GM21360 (cell line): ENCODE data around the gene SPTLC2.
"Not testable (repeated sequence)": the region's sequence is repeated elsewhere in the genome, so short reads cannot be mapped to it uniquely, and the experiment has no call there.

ENCODE experiments used
- ATAC-seq: cut with Tn5 transposase; IDR thresholded peaks from one replicate; pipeline ENCODE4 v1.9.1; 2021; ENCODE audit warnings: mild to moderate bottlenecking, moderate library complexity; ENCODE audit not compliant: unreplicated experiment

Gene SPTLC2, protein sequence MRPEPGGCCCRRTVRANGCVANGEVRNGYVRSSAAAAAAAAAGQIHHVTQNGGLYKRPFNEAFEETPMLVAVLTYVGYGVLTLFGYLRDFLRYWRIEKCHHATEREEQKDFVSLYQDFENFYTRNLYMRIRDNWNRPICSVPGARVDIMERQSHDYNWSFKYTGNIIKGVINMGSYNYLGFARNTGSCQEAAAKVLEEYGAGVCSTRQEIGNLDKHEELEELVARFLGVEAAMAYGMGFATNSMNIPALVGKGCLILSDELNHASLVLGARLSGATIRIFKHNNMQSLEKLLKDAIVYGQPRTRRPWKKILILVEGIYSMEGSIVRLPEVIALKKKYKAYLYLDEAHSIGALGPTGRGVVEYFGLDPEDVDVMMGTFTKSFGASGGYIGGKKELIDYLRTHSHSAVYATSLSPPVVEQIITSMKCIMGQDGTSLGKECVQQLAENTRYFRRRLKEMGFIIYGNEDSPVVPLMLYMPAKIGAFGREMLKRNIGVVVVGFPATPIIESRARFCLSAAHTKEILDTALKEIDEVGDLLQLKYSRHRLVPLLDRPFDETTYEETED

DNA sequence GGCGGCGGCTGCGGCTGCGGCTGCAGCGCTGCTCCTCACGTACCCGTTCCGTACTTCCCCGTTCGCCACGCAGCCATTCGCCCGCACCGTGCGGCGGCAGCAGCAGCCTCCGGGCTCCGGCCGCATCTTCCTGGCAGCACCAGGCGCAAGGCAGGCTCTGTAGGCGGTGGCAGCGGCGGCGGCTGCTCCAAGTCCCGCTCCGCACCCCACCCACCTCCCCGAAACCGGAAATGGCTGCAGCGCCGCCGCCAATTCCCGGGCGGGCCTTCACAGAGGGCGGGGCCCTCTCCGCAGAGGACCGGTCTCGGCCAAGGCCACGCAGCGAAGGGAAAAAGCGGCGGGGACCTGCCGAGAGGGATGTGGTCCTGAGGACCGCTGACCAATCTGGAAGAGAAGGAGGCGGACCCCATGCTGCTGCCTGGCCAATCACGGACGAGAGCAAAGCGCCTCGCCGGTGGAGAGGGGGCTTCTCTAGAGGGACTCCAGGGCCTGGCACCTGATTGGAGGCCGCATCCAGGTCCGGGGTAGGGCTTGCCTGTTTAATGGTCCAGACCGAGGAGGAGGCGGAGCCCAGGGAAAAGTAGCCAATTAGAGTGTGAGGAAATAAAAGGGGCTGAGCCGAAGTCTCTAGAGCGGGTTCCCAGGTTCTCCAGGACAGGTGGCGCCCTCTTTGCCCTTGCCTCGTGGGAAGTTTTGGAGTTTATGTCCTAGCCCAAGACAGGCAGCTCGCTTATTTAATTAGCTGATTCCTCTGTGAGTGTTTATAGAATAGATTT is at the start of gene SPTLC2:
SPTLC2 (minus strand) TSS at position 184 of the 776 bp plus-strand sequence; CDS start at position 126, 58 bp downstream.
- peak; percentile 95 for ATAC-seq

DNA sequence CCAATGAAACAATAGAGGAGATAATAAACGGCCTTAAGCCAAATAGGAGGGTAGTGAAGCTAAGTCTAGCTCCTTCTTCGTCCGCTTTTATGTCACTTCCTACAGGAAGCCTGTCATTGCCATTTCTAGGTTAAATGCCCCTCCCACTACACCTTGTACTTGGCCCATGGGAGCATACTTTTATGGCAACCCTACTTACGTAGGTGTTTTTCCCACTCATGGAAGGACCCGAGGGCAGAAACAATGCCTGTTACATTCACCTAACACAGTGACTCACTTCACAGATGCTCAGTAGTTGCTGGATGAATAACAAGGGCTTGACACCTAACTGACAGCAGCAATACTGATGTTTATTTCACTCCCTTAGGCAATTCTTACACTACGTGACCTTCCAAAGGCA is 46.9 kb upstream of the SPTLC2 start:
- ATAC-seq, result no peak

- ATAC-seq, result not testable (repeated sequence)
Observed at GRCh38 chr14:77661562-77661961, 45.1 kb upstream of the SPTLC2 start.

DNA sequence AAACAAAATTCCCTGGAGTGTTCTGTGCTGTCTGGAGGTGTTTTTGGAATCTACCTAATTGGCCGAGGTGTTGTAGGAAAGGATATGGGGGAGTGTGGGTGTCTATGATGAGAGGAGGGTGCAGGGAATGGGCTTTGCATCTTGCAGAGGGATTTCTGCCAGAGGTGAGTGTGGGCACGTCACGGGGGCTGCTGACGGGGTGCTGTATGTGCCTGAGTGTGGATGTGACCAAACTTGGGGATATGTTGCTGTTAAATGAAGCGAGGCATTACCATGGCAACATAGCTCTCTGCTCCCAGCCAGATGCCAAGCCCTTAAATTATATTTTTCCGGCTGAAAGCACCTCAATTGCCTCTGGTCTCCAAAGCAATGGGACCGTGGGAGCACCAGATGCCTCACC is 44.3 kb upstream of the SPTLC2 start:
- no peak for ATAC-seq

DNA sequence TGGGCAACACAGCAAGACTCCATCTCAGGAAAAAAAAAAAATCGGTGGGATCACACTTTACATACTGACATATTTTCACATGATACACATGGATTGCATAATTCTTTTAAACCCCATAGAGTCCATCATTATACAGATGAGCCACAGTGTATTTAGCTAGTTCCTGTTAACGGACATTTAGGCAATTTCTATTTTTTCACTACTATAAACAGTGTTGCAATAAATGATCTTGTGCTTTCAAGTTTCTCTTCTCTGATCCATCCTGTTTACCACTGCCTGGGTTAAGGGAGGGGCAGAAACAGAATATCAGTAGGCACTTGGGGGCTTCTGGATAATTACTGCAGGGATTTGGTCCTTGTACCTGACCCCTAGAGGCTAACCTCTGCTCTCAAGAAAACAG is 43.4 kb upstream of the SPTLC2 start:
- ATAC-seq, result no peak

DNA sequence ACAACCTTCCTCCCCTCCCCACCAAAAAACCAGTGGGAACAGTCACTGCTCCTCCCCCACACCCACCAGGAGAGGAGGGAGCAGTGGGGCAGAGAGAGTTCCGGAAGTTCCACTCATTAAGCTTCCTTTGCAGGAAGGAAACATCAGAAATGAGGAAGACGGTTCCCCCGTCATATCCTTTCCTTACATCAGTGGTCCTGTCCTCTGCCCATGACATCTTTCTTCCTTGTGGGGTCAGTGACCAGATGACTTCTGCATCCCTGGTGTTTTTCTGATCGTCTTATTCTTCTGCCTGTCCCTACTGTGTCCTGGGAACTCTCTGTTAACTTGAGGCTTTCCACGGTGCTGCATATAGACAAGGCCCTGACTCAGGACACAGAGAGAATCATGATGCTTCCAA is 40.8 kb upstream of the SPTLC2 start:
- ATAC-seq, result no peak

DNA sequence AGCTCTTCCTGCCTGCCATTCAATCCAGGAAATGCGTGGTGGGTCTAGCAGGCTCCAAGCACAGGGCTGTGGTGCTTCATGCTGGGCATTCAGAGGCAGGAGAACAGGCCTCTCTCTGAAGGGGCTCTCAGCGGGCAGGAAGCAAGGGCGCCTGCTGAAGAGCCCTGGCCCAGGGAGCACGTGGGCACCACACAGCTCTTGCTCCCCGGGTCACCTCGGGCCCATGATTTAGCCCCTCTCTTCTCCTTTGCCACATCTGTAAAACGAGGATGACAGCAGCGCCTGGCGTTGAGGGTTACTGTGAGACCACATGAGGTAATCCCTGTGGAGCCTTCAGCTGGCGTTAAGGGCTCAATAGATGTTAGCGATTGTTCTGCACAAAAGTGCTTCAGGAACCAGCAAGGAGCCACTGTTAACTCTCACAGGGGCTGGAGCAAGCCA is 37.6 kb upstream of the SPTLC2 start:
- no peak for ATAC-seq

DNA sequence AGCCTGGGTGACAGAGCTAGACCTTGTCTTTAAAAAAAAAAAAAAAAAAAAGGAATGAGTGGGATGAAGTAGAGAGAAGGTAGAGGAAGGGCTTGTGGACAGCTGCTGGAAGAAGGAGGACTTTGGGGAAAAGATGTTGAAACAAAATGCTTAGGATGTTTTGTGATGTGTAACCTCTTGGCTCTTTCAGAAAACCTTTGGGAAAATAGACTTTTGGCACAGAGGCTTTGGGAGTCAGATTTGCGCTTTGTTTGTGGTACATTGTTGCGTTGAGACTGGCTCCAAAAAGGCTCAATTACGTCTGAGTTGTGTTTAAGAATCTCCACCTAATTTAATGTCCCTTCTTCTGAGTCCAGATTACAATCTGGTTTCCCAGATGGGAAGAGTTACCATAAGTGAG is 32.9 kb upstream of the SPTLC2 start:
- ATAC-seq, result no peak

DNA sequence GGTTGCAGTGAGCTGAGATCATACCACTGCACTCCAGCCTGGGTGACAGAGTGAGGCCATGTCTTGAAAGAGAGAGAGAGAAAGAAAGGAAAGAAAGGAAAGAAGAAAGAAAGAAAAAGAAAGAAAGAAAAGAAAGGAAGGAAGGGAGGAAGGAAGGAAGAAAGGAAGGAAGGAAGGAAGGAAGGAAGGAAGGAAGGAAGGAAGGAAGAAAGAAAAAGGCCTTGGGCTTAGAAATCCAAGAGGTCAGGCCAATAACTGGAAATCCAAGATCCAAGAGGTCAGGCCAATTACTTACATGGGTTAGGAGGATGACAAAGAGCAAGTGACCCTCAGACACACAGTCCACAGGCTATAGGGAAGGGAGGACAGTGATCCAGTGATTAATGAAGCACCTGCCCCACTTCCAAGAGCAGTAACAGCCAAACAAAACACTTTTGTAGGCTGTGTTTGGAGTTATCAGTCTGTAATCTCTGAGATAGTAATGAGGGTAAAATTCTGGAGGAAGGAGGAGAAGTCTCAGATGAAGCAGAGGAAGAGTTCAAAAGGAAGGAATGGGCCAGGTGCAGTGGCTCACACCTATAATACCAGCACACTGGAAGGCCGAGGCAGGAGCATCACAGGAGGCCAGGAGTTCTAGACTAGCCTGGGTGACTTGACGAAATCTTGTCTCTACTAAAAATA is 32.2 kb upstream of the SPTLC2 start:
- ATAC-seq, result no peak

DNA sequence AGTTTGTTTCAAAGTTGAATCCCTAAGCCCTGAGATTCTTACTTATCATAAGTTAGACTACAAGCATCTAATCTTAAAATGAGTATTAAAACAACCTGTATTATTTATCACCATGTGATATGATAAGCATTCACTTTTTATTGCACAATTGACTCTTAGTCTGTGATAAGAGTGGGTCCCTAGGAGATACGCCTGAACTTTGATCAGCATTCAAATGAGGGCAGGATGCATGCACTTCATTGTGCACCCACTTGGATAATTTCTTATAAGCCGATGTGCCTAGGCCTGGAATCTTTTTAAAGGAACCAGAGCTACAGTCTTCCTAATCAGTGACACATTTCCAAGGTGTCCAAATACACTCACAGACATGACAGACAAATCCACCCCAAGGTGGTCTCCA is 31.4 kb upstream of the SPTLC2 start:
- ATAC-seq, result no peak

GRCh38 chr14:77646907-77647306 is 30.5 kb upstream of the SPTLC2 start:
- no peak for ATAC-seq

DNA sequence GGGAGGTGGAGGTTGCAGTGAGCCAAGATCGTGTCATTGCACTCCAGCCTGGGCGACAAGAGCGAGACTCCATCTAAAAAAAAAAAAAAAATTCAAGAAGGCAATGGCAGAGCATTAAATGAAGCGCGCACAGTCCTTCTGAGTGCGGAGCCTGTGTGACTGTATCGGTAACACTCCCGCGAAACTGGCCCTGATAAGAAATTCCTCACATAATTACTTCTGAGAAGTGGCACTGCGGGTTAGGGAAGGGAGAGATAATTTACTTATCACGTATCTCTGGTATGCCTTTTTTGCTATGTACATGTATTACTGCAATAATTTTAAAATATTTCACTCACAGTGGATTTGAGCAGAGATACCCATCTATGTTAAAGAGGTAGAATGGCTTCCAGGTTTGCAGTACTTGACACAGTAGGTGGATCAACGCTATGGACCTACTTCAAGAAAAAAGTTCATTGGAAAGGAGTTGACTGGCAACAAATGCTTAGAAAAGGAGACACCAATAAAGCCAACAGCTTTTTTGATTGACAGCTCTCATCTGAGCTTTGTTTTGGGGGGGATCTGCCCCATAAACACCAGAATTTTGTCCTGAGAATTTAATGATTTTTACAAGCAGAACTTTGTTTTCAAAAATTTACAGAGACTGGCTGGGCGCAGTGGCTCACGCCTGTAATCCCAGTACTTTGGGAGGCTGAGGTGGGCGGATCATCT is 29.2 kb upstream of the SPTLC2 start:
- ATAC-seq, result no peak

DNA sequence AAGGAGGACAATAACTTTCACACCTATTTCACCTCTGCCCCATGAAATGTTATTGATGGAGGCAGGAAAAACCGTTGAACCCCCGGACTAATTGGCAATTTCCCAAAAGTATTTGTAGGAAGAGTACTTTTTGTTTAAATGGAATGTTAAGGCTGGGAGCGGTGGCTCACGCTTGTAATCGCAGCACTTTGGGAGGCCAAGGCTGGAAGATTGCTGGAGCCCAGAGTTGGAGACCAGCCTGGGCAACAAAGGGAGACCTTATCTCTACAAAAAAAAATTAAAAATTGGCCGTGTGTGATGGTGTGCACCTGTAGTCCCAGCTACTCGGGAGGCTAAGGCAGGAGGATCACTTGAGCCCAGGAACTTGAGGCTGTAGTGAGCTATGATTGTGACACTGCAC is 26.0 kb upstream of the SPTLC2 start:
- ATAC-seq, result no peak

GRCh38 chr14:77641534-77642341 is 25.3 kb upstream of the SPTLC2 start:
- no peak for ATAC-seq

DNA sequence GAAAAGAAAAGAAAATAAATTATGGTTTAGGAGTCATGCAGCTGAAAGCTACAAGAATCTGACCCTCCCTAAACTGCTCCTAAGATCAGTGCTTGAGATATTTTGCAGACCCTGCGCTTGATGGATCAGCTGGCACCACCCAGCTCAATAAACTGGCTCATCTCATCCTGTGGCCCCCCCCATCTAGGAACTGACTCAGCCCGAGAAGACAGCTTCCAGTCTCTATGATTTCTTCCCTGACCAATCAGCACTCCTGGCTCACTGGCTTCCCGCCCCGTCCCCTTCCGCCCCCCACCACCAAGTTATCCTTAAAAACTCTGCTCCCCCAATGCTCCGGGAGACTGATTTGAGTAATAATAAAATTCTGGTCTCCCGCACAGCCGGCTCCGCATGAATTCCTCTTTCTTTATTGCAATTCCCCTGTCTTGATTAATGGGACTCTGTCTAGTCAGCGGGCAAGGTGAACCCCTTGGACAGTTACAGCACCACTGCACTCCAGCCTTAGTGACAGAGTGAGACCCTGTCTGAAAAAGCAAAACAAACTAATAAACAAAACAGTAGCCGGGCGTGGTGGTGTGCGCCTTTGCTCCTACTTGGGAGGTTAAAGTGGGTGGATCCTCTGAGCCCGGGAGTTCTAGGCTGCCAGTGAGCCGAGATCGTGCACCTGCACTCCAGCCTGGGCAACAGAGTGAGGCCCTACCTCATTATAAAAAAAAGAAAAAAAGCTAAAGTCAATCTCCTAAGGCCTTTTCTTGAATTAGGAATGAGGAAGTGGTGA is 24.5 kb upstream of the SPTLC2 start:
- ATAC-seq, result no peak

DNA sequence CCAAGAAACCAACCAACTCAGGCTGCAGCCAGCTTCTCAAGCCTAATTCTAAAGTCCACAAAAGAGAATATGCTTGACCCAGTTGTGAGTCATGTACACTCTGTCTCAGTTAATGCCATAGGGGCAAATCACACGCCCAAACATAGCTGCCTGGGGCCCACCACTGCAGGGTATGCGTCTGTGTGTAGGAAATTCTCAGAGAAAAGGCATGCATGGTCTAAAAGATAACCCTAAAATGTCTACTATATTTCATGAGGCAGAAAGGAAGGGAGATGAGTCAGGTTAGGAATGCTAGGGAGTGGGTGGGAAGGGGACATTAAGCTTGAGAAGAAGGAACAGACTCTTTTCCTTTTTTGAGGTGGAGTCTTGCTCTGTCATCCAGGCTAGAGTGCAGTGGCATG is 22.3 kb upstream of the SPTLC2 start:
- ATAC-seq, result no peak

DNA sequence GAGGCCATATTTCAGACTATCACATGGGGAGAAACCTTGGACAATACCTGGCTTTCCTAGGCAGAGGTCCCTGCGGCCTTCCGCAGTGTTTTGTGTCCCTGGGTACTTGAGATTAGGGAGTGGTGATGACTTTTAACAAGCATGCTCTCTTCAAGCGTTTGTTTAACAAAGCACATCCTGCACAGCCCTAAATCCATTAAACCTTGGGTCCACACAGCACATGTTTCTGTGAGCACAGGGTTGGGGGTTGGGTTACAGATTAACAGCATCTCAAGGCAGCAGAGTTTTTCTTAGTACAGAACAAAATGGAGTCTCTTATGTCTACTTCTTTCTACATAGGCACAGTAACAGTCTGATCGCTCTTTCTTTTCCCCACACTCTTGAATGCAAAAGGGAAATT is 19.4 kb upstream of the SPTLC2 start:
- ATAC-seq, result not testable (repeated sequence)

DNA sequence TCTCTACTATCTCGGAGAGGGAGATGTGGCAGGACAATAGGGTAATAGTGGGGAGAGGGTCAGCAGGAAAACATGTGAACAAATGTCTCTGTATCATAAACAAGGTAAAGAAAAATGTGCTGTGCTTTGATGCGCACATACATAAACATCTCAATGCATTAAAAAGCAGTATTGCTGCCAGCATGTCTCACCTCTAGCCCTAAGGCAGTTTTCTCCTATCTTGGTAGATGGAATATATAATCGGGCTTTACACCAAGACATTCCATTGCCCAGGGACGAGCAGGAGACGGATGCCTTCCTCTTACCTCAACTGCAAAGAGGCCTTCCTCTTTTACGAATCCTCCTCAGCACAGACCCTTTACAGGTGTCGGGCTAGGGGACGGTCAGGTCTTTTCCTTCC is 19.0 kb upstream of the SPTLC2 start:
- not testable (repeated sequence) for ATAC-seq

- no peak for ATAC-seq
Observed at GRCh38 chr14:77630111-77630510, 13.7 kb upstream of the SPTLC2 start.
